Neuronal stem cell (in vitro differentiated cells): ENCODE results near the gene ADIPOR2.

Experiments
- DNase-seq: peaks from one replicate; pipeline ENCODE4 v3.0.0-alpha.2; 2013; ENCODE audit warnings: low spot score
- H2AFZ ChIP-seq: one replicate; pipeline ENCODE4 v1.6.1; 2013; ENCODE audit warnings: mild to moderate bottlenecking, low read length, inconsistent platforms
- H2AK5ac ChIP-seq: 2 replicates; pipeline ENCODE4 v1.6.1; 2013; ENCODE audit warnings: low read depth, mild to moderate bottlenecking, inconsistent platforms, low read length, moderate library complexity, mixed read lengths
- H2BK120ac ChIP-seq: 2 replicates; pipeline ENCODE4 v1.6.1; 2013; ENCODE audit warnings: low read depth, mild to moderate bottlenecking, inconsistent platforms, low read length, moderate library complexity, mixed read lengths
- H2BK12ac ChIP-seq: one replicate; pipeline ENCODE4 v1.6.1; 2013; ENCODE audit warnings: low read length, inconsistent platforms
- H2BK15ac ChIP-seq: 2 replicates; pipeline ENCODE4 v1.6.1; 2013; ENCODE audit warnings: mild to moderate bottlenecking, low read length, inconsistent platforms, mixed read lengths
- H2BK5ac ChIP-seq: one replicate; pipeline ENCODE4 v1.6.1; 2013; ENCODE audit warnings: inconsistent platforms, mild to moderate bottlenecking, low read length, moderate library complexity
- H3K14ac ChIP-seq: one replicate; pipeline ENCODE4 v1.6.1; 2013; ENCODE audit warnings: low read length, inconsistent platforms
- H3K18ac ChIP-seq: 2 replicates; pipeline ENCODE4 v1.6.1; 2013; ENCODE audit warnings: low read length, inconsistent platforms
- H3K23ac ChIP-seq: 2 replicates; pipeline ENCODE4 v1.6.1; 2013; ENCODE audit warnings: low read depth, mild to moderate bottlenecking, mixed read lengths, low read length, inconsistent platforms; ENCODE audit not compliant: poor library complexity
- H3K27ac ChIP-seq: replicated peaks from 3 replicates; pipeline ENCODE4 v1.5.1; 2013; ENCODE audit warnings: low read length, inconsistent platforms
- H3K27me3 ChIP-seq, 3 experiments: 2 replicates each; pipeline ENCODE4 v1.6.1; 2013; ENCODE audit warnings: low read length in 3 of 3, mild to moderate bottlenecking in 2 of 3, inconsistent platforms in 1 of 3, low read depth in 1 of 3, mixed read lengths in 1 of 3, moderate library complexity in 1 of 3; ENCODE audit not compliant: control insufficient read depth in 3 of 3, insufficient read depth in 3 of 3
- H3K36me3 ChIP-seq, 2 donors: replicated peaks in 1 of 2; 2 replicates each; pipeline ENCODE4 v1.6.1; 2013; ENCODE audit warnings: low read length in 2 of 2; ENCODE audit not compliant: control insufficient read depth in 2 of 2, insufficient read depth in 2 of 2
- H3K4ac ChIP-seq: 2 replicates; pipeline ENCODE4 v1.6.1; 2013; ENCODE audit warnings: inconsistent platforms, mild to moderate bottlenecking, low read length, moderate library complexity
- H3K4me1 ChIP-seq, 2 donors: 1 replicate in 1 of 2; 2 replicates in 1 of 2; pipeline ENCODE4 v1.6.1; 2013; ENCODE audit warnings: low read length in 2 of 2, low read depth in 1 of 2; ENCODE audit not compliant: control insufficient read depth in 2 of 2, insufficient read depth in 1 of 2
- H3K4me2 ChIP-seq: one replicate; pipeline ENCODE4 v1.6.1; 2013; ENCODE audit warnings: mild to moderate bottlenecking, low read length, inconsistent platforms; ENCODE audit not compliant: insufficient read depth, poor library complexity, severe bottlenecking
- H3K4me3 ChIP-seq, 2 donors: 2 replicates each; pipeline ENCODE4 v1.5.1; 2013; ENCODE audit warnings: low read length in 2 of 2, mild to moderate bottlenecking in 2 of 2, inconsistent platforms in 1 of 2, moderate library complexity in 1 of 2
- H3K79me1 ChIP-seq: one replicate; pipeline ENCODE4 v1.6.1; 2013; ENCODE audit warnings: low read depth, mild to moderate bottlenecking, inconsistent platforms, low read length, moderate library complexity
- H3K9ac ChIP-seq: one replicate; pipeline ENCODE4 v1.6.1; 2013; ENCODE audit warnings: mild to moderate bottlenecking, low read depth, low read length, inconsistent platforms; ENCODE audit not compliant: poor library complexity
- H3K9me3 ChIP-seq, 2 donors: replicated peaks in 1 of 2; 2 replicates each; pipeline versions ENCODE3 to v1.6.1; 2013; ENCODE audit warnings: low read length in 2 of 2, mild to moderate bottlenecking in 2 of 2, inconsistent platforms in 1 of 2, low read depth in 1 of 2, mixed read lengths in 1 of 2, moderate library complexity in 1 of 2; ENCODE audit not compliant: control insufficient read depth in 2 of 2, insufficient read depth in 1 of 2
- H4K8ac ChIP-seq: one replicate; pipeline ENCODE4 v1.6.1; 2013; ENCODE audit warnings: low read depth, mild to moderate bottlenecking, inconsistent platforms, low read length, moderate library complexity
- H4K91ac ChIP-seq: one replicate; pipeline ENCODE4 v1.6.1; 2013; ENCODE audit warnings: low read length, low read depth, mild to moderate bottlenecking, inconsistent platforms; ENCODE audit not compliant: poor library complexity
- WGBS, 2 donors: extraction: QIAGEN DNeasy Blood & Tissue Kit; methylation state at CpG; one replicate each; pipeline ENCODE4 v1.1.7; 2013; ENCODE audit warnings: missing lambda C conversion rate in 2 of 2, mixed read lengths in 1 of 2; ENCODE audit not compliant: insufficient read length in 2 of 2, insufficient replicate concordance in 1 of 2; ENCODE audit errors: extremely low coverage in 2 of 2; 5-methylcytosine and 5-hydroxymethylcytosine counted together

The ADIPOR2 gene

DNA sequence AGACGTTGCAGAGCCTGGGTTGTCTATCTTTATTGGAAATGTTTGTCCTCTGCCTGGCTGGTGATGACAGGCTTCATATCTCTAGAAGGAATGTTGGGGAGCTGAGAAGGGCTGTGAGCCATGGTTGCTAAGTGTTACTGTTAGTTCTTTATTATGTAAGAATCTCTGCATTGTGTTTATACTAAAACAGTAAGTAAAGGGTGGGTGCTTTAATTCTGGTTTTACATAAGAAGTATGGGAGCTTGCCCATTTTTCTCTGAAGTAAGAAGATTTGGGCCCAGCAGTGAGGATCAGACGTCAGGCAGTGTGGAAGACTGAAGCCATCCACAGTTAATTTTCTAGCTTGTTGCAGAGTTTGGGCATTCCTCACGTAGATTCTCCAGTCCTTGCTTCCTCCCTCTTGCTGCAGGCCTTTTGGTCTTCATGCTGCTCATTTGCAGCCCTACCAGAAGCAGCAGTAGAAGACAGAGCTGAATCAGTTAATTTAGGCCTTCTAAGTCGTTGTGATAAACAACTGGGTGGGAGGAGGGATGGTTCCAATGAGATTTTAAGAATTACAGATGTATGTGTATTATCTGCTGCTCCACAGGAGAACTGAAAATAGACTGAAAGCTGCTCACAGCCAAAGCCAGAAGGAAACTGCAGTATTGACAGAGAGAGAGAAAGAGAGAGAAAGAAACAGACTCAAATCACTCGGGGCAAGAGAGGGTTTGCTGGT, 40.5 kb upstream of the ADIPOR2 start:
- Histone ChIP-seq H3K23ac (no peak overlapping the region), H3K4me1 (no peaks in the 10 kb centered on the region), H2BK120ac (no peak overlapping the region), H4K91ac (no peak overlapping the region), H3K4ac (no peak overlapping the region), H3K9me3 (no peaks in the 10 kb centered on the region), H2AK5ac (no peak overlapping the region), H2BK12ac (no peak overlapping the region), H3K4me3 (no peak overlapping the region), H3K27ac (no peak overlapping the region), H2BK5ac (no peak overlapping the region), H3K18ac (no peak overlapping the region), H4K8ac (no peak overlapping the region), H3K14ac (no peak overlapping the region), H3K9ac (no peak overlapping the region), H3K27me3 (peaks cover 0 to 39% (median 0%) of the 10 kb centered on the region in 3 experiments), H2BK15ac (no peak overlapping the region), H2AFZ (no peak overlapping the region), H3K4me2 (no peak overlapping the region), H3K79me1 (peaks cover 3% of the 10 kb centered on the region), H3K36me3 (peaks cover 0 to 40% of the 10 kb centered on the region in 2 donors)
- WGBS, 2 donors = no CpG with 5 or more reads among the region's 5 CpGs
- DNase-seq = no peak

DNA sequence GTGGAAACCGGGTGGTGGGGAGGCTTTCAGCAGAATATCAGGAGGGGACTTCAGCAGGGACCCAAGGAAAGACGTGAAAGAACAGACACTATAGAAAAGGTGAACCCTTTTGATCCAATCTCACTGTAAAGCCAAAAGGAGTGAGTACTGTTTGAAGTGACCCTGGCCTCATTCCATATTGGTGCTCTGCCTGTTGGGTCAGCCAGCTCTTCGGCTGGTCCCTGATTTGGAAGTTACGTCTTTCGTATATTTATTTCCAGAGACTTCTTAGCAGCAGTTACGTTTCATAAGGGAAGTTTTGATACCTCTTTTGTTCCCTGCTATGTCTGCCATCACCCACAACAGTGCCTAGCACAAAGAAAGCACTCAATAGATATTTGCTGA, 39.9 kb upstream of the ADIPOR2 start:
- no peak overlapping the region for H3K9ac ChIP-seq
- DNase-seq = no peak
- no peak overlapping the region for H4K91ac ChIP-seq
- H2BK12ac ChIP-seq = no peak overlapping the region
- H3K4me3 ChIP-seq = no peak overlapping the region
- H3K18ac ChIP-seq = no peak overlapping the region
- H3K27ac ChIP-seq = no peak overlapping the region
- no peak overlapping the region for H2BK5ac ChIP-seq
- no CpG with 5 or more reads among the region's 6 CpGs for WGBS, 2 donors
- H2AFZ ChIP-seq = no peak overlapping the region
- no peak overlapping the region for H2AK5ac ChIP-seq
- no peak overlapping the region for H3K4me2 ChIP-seq
- H3K36me3 ChIP-seq = peaks cover 0 to 37% of the 10 kb centered on the region in 2 donors
- no peaks in the 10 kb centered on the region for H3K79me1 ChIP-seq
- no peak overlapping the region for H2BK120ac ChIP-seq
- no peak overlapping the region for H3K14ac ChIP-seq
- no peaks in the 10 kb centered on the region for H3K4me1 ChIP-seq
- H3K4ac ChIP-seq = no peak overlapping the region
- no peak overlapping the region for H4K8ac ChIP-seq
- no peak overlapping the region for H2BK15ac ChIP-seq
- H3K27me3 ChIP-seq = peaks cover 0 to 44% (median 0%) of the 10 kb centered on the region in 3 experiments
- H3K23ac ChIP-seq = no peak overlapping the region
- no peaks in the 10 kb centered on the region for H3K9me3 ChIP-seq

DNA sequence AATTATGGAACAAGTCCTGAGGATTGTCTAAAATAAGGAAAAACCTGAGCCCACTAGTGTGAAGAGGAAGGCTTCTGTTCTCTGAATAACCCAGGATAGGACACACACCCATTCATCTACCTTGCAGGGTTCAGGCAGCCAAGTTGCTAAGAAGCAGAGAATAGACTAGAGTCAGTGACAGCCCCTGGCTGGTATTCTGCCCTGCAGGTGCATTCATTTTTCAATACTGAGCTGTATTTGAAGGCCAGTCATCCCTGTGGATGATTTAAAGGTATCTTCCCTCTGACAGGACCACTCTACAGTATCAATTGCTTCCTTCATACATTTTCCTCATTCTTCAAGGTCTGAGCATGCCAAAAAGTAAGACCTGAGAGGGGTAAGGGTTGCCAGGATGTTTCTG, 38.9 kb upstream of the ADIPOR2 start:
- peaks cover 0 to 29% of the 10 kb centered on the region in 2 donors for H3K36me3 ChIP-seq

GRCh38 chr12:1655225-1655788, 35.6 kb upstream of the ADIPOR2 start:
- Histone ChIP-seq H3K9ac (no peak overlapping the region), H3K23ac (no peak overlapping the region), H2BK15ac (no peak overlapping the region), H3K27ac (no peak overlapping the region), H4K91ac (no peak overlapping the region), H3K14ac (no peak overlapping the region), H3K79me1 (no peaks in the 10 kb centered on the region), H2BK12ac (no peak overlapping the region), H2BK120ac (no peak overlapping the region), H3K27me3 (peaks cover 0 to 56% (median 3%) of the 10 kb centered on the region in 3 experiments), H3K18ac (peak overlapping the region; percentile 65), H2AK5ac (no peak overlapping the region), H3K4me1 (peaks cover 0 to 2% of the 10 kb centered on the region in 2 donors), H3K4me3 (no peak overlapping the region), H3K9me3 (no peaks in the 10 kb centered on the region), H3K4me2 (no peak overlapping the region), H3K36me3 (peaks cover 0 to 5% of the 10 kb centered on the region in 2 donors), H2AFZ (no peak overlapping the region), H2BK5ac (peak overlapping the region; percentile 18), H4K8ac (no peak overlapping the region), H3K4ac (no peak overlapping the region)
- WGBS, 2 donors = no CpG with 5 or more reads among the region's 6 CpGs
- DNase-seq = no peak

More for the DNA sequence above, 38.9 kb upstream of the ADIPOR2 start:
- H3K9ac ChIP-seq = no peak overlapping the region
- H2BK12ac ChIP-seq = no peak overlapping the region
- no peak overlapping the region for H3K14ac ChIP-seq
- no peak overlapping the region for H2BK120ac ChIP-seq
- no peaks in the 10 kb centered on the region for H3K9me3 ChIP-seq
- H3K4ac ChIP-seq = no peak overlapping the region
- H4K91ac ChIP-seq = no peak overlapping the region
- H3K4me3 ChIP-seq = no peak overlapping the region
- H3K4me1 ChIP-seq = no peaks in the 10 kb centered on the region
- no peak overlapping the region for H4K8ac ChIP-seq
- no peak overlapping the region for H3K18ac ChIP-seq
- H2BK5ac ChIP-seq = no peak overlapping the region
- H3K23ac ChIP-seq = no peak overlapping the region
- no peak for DNase-seq
- no peak overlapping the region for H3K27ac ChIP-seq
- peaks cover 0 to 51% (median 0%) of the 10 kb centered on the region in 3 experiments for H3K27me3 ChIP-seq
- no peak overlapping the region for H2BK15ac ChIP-seq
- H3K4me2 ChIP-seq = no peak overlapping the region
- H2AFZ ChIP-seq = no peak overlapping the region
- H3K79me1 ChIP-seq = no peaks in the 10 kb centered on the region
- no peak overlapping the region for H2AK5ac ChIP-seq
